Measurements from ENCODE around the gene SEL1L3. TPM values are rescaled to one million over a fixed set of nuclear protein-coding genes. Genes with fewer than 3 reads are reported as not detected.
A peak's percentile ranks its signal among the peaks of the same experiment; 100 is the strongest.

SEL1L3 gene
- total and polyA plus RNA-seq, 2 of the 13 experiments (the other 11 are each of a cell fraction or from before 2014, with no cell fraction given): 0.28 to 1.1 TPM

DNA sequence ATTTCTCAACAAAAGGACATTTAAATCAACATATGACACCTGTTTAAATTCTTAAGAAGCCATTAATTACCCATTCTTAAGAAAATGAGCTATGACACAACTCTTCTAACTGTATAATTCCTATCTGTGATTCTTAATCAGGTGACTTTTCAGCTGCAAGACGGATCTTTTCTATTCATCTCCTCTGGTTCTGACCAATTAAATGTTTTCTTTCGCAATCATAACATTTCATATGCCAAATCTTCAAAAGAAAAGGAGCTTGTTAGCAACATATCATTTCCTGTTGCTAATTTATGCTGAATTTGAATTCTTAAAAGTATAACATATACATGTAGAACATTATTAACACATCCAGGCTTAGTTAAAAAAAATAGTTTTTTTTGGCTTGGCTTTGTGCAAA, 62.5 kb downstream of the SEL1L3 start:
- Histone ChIP-seq H4K20me1 (ENCODE audit: insufficient read depth, low read length) (no peaks in the 10 kb centered on the region), H3K4me1 (ENCODE audit: insufficient read depth, low read length) (no peaks in the 10 kb centered on the region), H3K9ac (ENCODE audit: insufficient read depth, low read depth, low read length) (no peak overlapping the region), H3K27me3 (ENCODE audit: control insufficient read depth in 1 of 2, insufficient read depth in 2 of 2, low read length in 2 of 2) (no peaks in the 10 kb centered on the region), H3K36me3 (replicated peaks in 1 of 2; ENCODE audit: control insufficient read depth in 1 of 2, insufficient read depth in 2 of 2, low read length in 2 of 2) (no peaks in the 10 kb centered on the region), H2AFZ (ENCODE audit: low read length) (no peak overlapping the region), H3K9me3 (ENCODE audit: low read length) (no peaks in the 10 kb centered on the region), H3K79me2 (ENCODE audit: insufficient read depth, low read length) (no peaks in the 10 kb centered on the region), H3K4me2 (ENCODE audit: low read depth, low read length) (no peak overlapping the region), H3K27ac (ENCODE audit: extremely low read length, insufficient read depth, low read length) (no peak overlapping the region), H3K4me3 (replicated peaks in 1 of 3; ENCODE audit: insufficient read depth in 1 of 3, low read depth in 2 of 3, low read length in 3 of 3) (no peak overlapping the region)
- DNase-seq (ENCODE audit: low spot score) (no peak), FAIRE-seq (no peak), ATAC-seq (no peak)
- ChIA-PET CTCF (ENCODE audit: low intra/inter-chr PET ratio, low total read pairs) (no interaction called here), POLR2A (no interaction called here)
- in situ Hi-C loops (cut with HindIII; ENCODE audit: extremely low pct_ligation_motif_present, low pct_unique_long_range_greater_than_20kb): no loop called here
- BruUV-seq (replicated peaks): no TSS peak
- intact Hi-C loops (cut with micrococcal nuclease; ENCODE audit: unreplicated experiment): no loop called here
- TF ChIP-seq ZNF615 (CRISPR knock-in tag; IDR thresholded peaks at IDR 0.05; ENCODE audit: borderline replicate concordance): no peak
- TF ChIP-seq ZNF263 (CRISPR knock-in tag; IDR thresholded peaks at IDR 0.05): no peak
- TF ChIP-seq ATF7-NPFF (CRISPR knock-in tag; IDR thresholded peaks at IDR 0.05; ENCODE audit: low read depth): no peak
- TF ChIP-seq IRX3 (CRISPR knock-in tag; IDR thresholded peaks at IDR 0.05; ENCODE audit: borderline replicate concordance, low read depth): no peak
- peak; percentile 16; the same call in 1 of the 2 replicates for TF ChIP-seq CEBPB (IDR thresholded peaks at IDR 0.05; ENCODE audit: borderline replicate concordance, low read depth, low read length)
- 79% methylated on average over 2 of the region's 2 CpGs for WGBS (ENCODE audit: low lambda C conversion rate)

DNA sequence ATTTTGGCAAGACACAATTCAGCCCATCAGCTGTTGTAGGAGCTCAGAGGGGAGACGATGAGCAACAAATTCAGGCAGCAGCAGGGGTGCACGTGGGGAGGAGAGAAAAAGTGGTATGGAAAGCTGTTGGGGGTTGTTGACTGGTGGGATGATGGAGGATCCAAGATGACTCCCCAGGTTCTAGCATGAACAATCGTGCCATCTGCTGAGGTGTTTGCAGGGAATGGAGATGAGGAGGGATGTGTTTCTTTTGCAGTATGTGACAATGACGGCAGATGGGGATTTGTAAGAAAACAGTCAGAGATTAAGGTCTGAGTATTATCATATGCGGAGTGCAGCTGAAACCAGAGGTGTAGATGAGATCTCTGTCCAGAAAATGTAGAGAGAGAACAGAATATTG, 63.3 kb downstream of the SEL1L3 start:
- Histone ChIP-seq H3K36me3 (replicated peaks in 1 of 2; ENCODE audit: control insufficient read depth in 1 of 2, insufficient read depth in 2 of 2, low read length in 2 of 2) (no peaks in the 10 kb centered on the region), H2AFZ (ENCODE audit: low read length) (no peak overlapping the region), H3K4me3 (replicated peaks in 1 of 3; ENCODE audit: insufficient read depth in 1 of 3, low read depth in 2 of 3, low read length in 3 of 3) (no peak overlapping the region), H3K27ac (ENCODE audit: extremely low read length, insufficient read depth, low read length) (no peak overlapping the region), H4K20me1 (ENCODE audit: insufficient read depth, low read length) (no peaks in the 10 kb centered on the region), H3K9me3 (ENCODE audit: low read length) (no peaks in the 10 kb centered on the region), H3K79me2 (ENCODE audit: insufficient read depth, low read length) (no peaks in the 10 kb centered on the region), H3K4me1 (ENCODE audit: insufficient read depth, low read length) (no peaks in the 10 kb centered on the region), H3K27me3 (ENCODE audit: control insufficient read depth in 1 of 2, insufficient read depth in 2 of 2, low read length in 2 of 2) (no peaks in the 10 kb centered on the region), H3K4me2 (ENCODE audit: low read depth, low read length) (no peak overlapping the region), H3K9ac (ENCODE audit: insufficient read depth, low read depth, low read length) (no peak overlapping the region)
- intact Hi-C loops (cut with micrococcal nuclease; ENCODE audit: unreplicated experiment): no loop called here
- BruUV-seq (replicated peaks): no TSS peak
- WGBS (ENCODE audit: low lambda C conversion rate): 49% methylated on average over 5 of the region's 5 CpGs
- in situ Hi-C loops (cut with HindIII; ENCODE audit: extremely low pct_ligation_motif_present, low pct_unique_long_range_greater_than_20kb): no loop called here
- POLR2A ChIA-PET: no interaction called here
- DNase-seq (ENCODE audit: low spot score) (no peak), ATAC-seq (no peak), FAIRE-seq (no peak)
- CTCF ChIA-PET (ENCODE audit: low intra/inter-chr PET ratio, low total read pairs): no interaction called here
- TF ChIP-seq, protein P1, sequence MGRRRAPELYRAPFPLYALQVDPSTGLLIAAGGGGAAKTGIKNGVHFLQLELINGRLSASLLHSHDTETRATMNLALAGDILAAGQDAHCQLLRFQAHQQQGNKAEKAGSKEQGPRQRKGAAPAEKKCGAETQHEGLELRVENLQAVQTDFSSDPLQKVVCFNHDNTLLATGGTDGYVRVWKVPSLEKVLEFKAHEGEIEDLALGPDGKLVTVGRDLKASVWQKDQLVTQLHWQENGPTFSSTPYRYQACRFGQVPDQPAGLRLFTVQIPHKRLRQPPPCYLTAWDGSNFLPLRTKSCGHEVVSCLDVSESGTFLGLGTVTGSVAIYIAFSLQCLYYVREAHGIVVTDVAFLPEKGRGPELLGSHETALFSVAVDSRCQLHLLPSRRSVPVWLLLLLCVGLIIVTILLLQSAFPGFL (CRISPR knock-in tag; IDR thresholded peaks at IDR 0.05): no peak
- no peak for TF ChIP-seq ZMAT5 (CRISPR knock-in tag; IDR thresholded peaks at IDR 0.05; ENCODE audit: borderline replicate concordance, low read depth)
- no peak for TF ChIP-seq YY1 (IDR thresholded peaks at IDR 0.05; ENCODE audit: insufficient read depth, insufficient replicate concordance, low read depth, low read length)
- TF ChIP-seq, protein P2, sequence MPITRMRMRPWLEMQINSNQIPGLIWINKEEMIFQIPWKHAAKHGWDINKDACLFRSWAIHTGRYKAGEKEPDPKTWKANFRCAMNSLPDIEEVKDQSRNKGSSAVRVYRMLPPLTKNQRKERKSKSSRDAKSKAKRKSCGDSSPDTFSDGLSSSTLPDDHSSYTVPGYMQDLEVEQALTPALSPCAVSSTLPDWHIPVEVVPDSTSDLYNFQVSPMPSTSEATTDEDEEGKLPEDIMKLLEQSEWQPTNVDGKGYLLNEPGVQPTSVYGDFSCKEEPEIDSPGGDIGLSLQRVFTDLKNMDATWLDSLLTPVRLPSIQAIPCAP (CRISPR knock-in tag; IDR thresholded peaks at IDR 0.05; ENCODE audit: low read depth): no peak
- no peak for TF ChIP-seq MAFG (CRISPR knock-in tag; IDR thresholded peaks at IDR 0.05)
- TF ChIP-seq MXI1 (IDR thresholded peaks at IDR 0.05; ENCODE audit: borderline replicate concordance, low read depth, low read length): no peak
- TF ChIP-seq FOXP4 (CRISPR knock-in tag; IDR thresholded peaks at IDR 0.05): no peak
- no peak for TF ChIP-seq NRL (CRISPR knock-in tag; IDR thresholded peaks at IDR 0.05; ENCODE audit: borderline replicate concordance)

Measured in HepG2 (cell line).